K562 (cell line): ENCODE results near the gene MAS1L. TPM values are rescaled to one million over a fixed set of nuclear protein-coding genes. Genes with fewer than 3 reads are reported as not detected.

ENCODE experiments used
- ATAC-seq: fragments of 200-7000 bp; cut with Tn5 transposase; 3 replicates; pipeline ENCODE4 v1.9.1; 2020; ENCODE audit warnings: moderate library complexity
- BruUV-seq: library from RNA; stranded (reverse); fragments of 400-500 nt; replicated peaks from 2 replicates; lab custom pipeline; 2021; lab: Mats Ljungman, UMichigan
- CTCF ChIA-PET: fragments of 300-600 bp; formaldehyde crosslinking; extraction: SDS; loops from one replicate; lab custom pipeline; 2021; ENCODE audit warnings: low intra/inter-chr PET ratio; lab: Yijun Ruan, JAX
- POLR2A ChIA-PET: fragments of 300-600, 350-650 bp; sonication (Branson Sonifier 250); formaldehyde crosslinking; extraction: SDS; loops from one replicate; lab custom pipeline; 2021; ENCODE audit warnings: antibody characterized with exemption, inconsistent platforms; lab: Yijun Ruan, JAX
- DNase-seq, 4 experiments: peaks; one replicate each; pipeline versions ENCODE4 v3.0.0 to v3.0.0-alpha.2; 2011 to 2018; ENCODE audit warnings: low spot score in 3 of 4, mixed read lengths in 3 of 4; ENCODE audit errors: extremely low read depth in 1 of 4
- FAIRE-seq: peaks from 2 replicates; lab custom pipeline; 2011; peaks lifted over from hg19 to GRCh38; lab: Jason Lieb, UNC
- H2AFZ ChIP-seq: 2 replicates; pipeline ENCODE4 v1.6.0; 2011; ENCODE audit warnings: low read depth, low read length, control low read depth, inconsistent platforms
- H3K27ac ChIP-seq: fragments of 200-600 bp; 3 replicates; pipeline ENCODE4 v1.8.0; 2011; ENCODE audit warnings: low read depth, mild to moderate bottlenecking, control low read depth, inconsistent platforms, low read length, moderate library complexity, mixed read lengths; ENCODE audit errors: extremely low read depth
- H3K27me3 ChIP-seq, 2 experiments: fragments of 300-600 bp in 1 of 2; 2 replicates in 1 of 2; 3 replicates in 1 of 2; pipeline versions ENCODE4 v1.6.0 to v1.8.0; 2011; ENCODE audit warnings: inconsistent platforms in 2 of 2, low read length in 2 of 2, mild to moderate bottlenecking in 1 of 2, mixed read lengths in 1 of 2, moderate library complexity in 1 of 2; ENCODE audit not compliant: control insufficient read depth in 2 of 2, insufficient read depth in 2 of 2
- H3K36me3 ChIP-seq: fragments of 300-600 bp; 3 replicates; pipeline ENCODE4 v1.8.0; 2011; ENCODE audit warnings: mild to moderate bottlenecking, low read length, inconsistent platforms; ENCODE audit not compliant: control insufficient read depth, insufficient read depth
- H3K4me1 ChIP-seq, 2 experiments: fragments of 200-600 bp in 1 of 2; replicated peaks in 1 of 2; 2 replicates in 1 of 2; 3 replicates in 1 of 2; pipeline versions ENCODE4 v1.5.1 to v1.8.0; 2011; ENCODE audit warnings: inconsistent platforms in 2 of 2, low read length in 2 of 2, mild to moderate bottlenecking in 1 of 2, mixed read lengths in 1 of 2, moderate library complexity in 1 of 2; ENCODE audit not compliant: control insufficient read depth in 2 of 2, insufficient read depth in 2 of 2
- H3K4me2 ChIP-seq: 2 replicates; pipeline ENCODE4 v1.6.1; 2011; ENCODE audit warnings: low read length, control low read depth, inconsistent platforms, mixed read lengths; ENCODE audit not compliant: insufficient read depth
- H3K4me3 ChIP-seq: fragments of 200-600 bp; sonication (generic), shearing (Covaris generic); 2 replicates; pipeline ENCODE4 v1.5.1; 2016; ENCODE audit warnings: control low read depth, inconsistent platforms
- H3K79me2 ChIP-seq: fragments of 200-600 bp; 3 replicates; pipeline ENCODE4 v1.8.0; 2011; ENCODE audit warnings: low read length, inconsistent platforms; ENCODE audit not compliant: control insufficient read depth, insufficient read depth
- H3K9ac ChIP-seq, 2 experiments: 2 replicates each; pipeline versions ENCODE4 v1.6.0 to v1.6.1; 2011; ENCODE audit warnings: low read depth in 2 of 2, low read length in 2 of 2, control low read depth in 1 of 2, inconsistent platforms in 1 of 2, mild to moderate bottlenecking in 1 of 2, mixed read lengths in 1 of 2; ENCODE audit not compliant: insufficient read depth in 1 of 2
- H3K9me1 ChIP-seq: one replicate; pipeline ENCODE4 v1.6.0; 2011; ENCODE audit warnings: inconsistent platforms, mild to moderate bottlenecking, low read length, moderate library complexity; ENCODE audit not compliant: control insufficient read depth, insufficient read depth
- H3K9me3 ChIP-seq: replicated peaks from 2 replicates; pipeline ENCODE4 v1.5.1; 2011; ENCODE audit warnings: low read depth, low read length, inconsistent platforms; ENCODE audit not compliant: control insufficient read depth, insufficient read depth
- H4K20me1 ChIP-seq: replicated peaks from 2 replicates; pipeline ENCODE4 v1.6.1; 2011; ENCODE audit warnings: low read length, inconsistent platforms, mixed read lengths; ENCODE audit not compliant: control insufficient read depth, insufficient read depth
- DACH1 ChIP-seq: fragments of 450-650 bp; IDR thresholded peaks from 2 replicates; pipeline ENCODE4 v1.6.1; 2018; ENCODE audit not compliant: partially characterized antibody
- E2F3 ChIP-seq: fragments of 250-450 bp; sonication (Bioruptor Pico); IDR thresholded peaks from 2 replicates; pipeline ENCODE4 v1.4.0; 2020; ENCODE audit warnings: mild to moderate bottlenecking
- FOXO4 ChIP-seq: fragments of 450-650 bp; formaldehyde crosslinking; IDR thresholded peaks from 2 replicates; pipeline ENCODE4 v1.4.0; 2020; ENCODE audit warnings: mild to moderate bottlenecking, moderate library complexity
- KDM1A ChIP-seq, 2 experiments: fragments of 450-650 bp; IDR thresholded peaks; 2 replicates each; pipeline ENCODE4 v1.6.1; 2016; ENCODE audit warnings: mild to moderate bottlenecking in 2 of 2
- POLR2AphosphoS5 ChIP-seq: IDR thresholded peaks from 2 replicates; pipeline ENCODE4 v1.6.1; 2011; ENCODE audit warnings: mild to moderate bottlenecking, low read depth, low read length, moderate library complexity; ENCODE audit not compliant: control insufficient read depth, insufficient read depth
- RHOXF2B ChIP-seq: fragments of 250-450 bp; sonication (Bioruptor Pico); conservative IDR thresholded peaks from 2 replicates; pipeline ENCODE4 v1.5.1; 2021
- SIRT6 ChIP-seq: IDR thresholded peaks from one replicate; pipeline ENCODE4 v1.6.1; 2012; ENCODE audit warnings: low read depth, mild to moderate bottlenecking, control low read depth, inconsistent platforms, low read length, moderate library complexity
- SRSF7 ChIP-seq: fragments of 200-400 bp; formaldehyde crosslinking; optimal IDR thresholded peaks from 2 replicates; pipeline ENCODE3; 2017; ENCODE audit warnings: mild to moderate bottlenecking, low read depth, low read length
- SRSF9 ChIP-seq: fragments of 200-400 bp; formaldehyde crosslinking; IDR thresholded peaks from 2 replicates; pipeline ENCODE4 v1.6.1; 2017; ENCODE audit warnings: low read depth, low read length, borderline replicate concordance
- ZBTB9 ChIP-seq: fragments of 450-650 bp; formaldehyde crosslinking; IDR thresholded peaks from 2 replicates; pipeline ENCODE4 v1.4.0; 2020; ENCODE audit warnings: mild to moderate bottlenecking, moderate library complexity
- ZNF41 ChIP-seq: fragments of 250-450 bp; sonication (Bioruptor Pico); conservative IDR thresholded peaks from 2 replicates; pipeline ENCODE4 v1.4.0; 2020; ENCODE audit warnings: mild to moderate bottlenecking
- ZNF780A ChIP-seq: fragments of 250-450 bp; sonication (Bioruptor Pico); IDR thresholded peaks from 2 replicates; pipeline ENCODE4 v1.5.0; 2021; ENCODE audit warnings: mild to moderate bottlenecking
- ZNF79 ChIP-seq: fragments of 250-450 bp; sonication (Bioruptor Pico); IDR thresholded peaks from 2 replicates; pipeline ENCODE4 v1.4.0; 2020; ENCODE audit warnings: low read depth, mild to moderate bottlenecking, moderate library complexity
- WGBS: fragments of 100-300 bp; shearing (Covaris generic); methylation state at CpG from one replicate; pipeline ENCODE4 v1.1.6; 2016; ENCODE audit warnings: low coverage, mixed read lengths; ENCODE audit not compliant: insufficient coverage; ENCODE audit errors: missing lambda C conversion rate; 5-methylcytosine and 5-hydroxymethylcytosine counted together
- in situ Hi-C: fragments of 300-500 bp; cut with MboI; formaldehyde crosslinking; loops from 4 replicates; pipeline ENCODE4 v1.15.0; 2018; ENCODE audit warnings: inconsistent platforms, mixed read lengths
- intact Hi-C: fragments of 100-400 bp; cut with micrococcal nuclease; formaldehyde crosslinking; loops from 2 replicates; pipeline ENCODE4 v1.14.2; 2022
- polyA plus RNA-seq, 8 experiments: library from polyadenylated mRNA; depleted of rRNA in 4 of 8; stranded (reverse) in 5 of 8; unstranded in 3 of 8; fragments of >200 nt; fragmentation: Nextera tagmentation in 2 of 8; fragmentation: Illumina TruSeq in 1 of 8; extraction: Ambion mirVana in 2 of 8; extraction: Trizol in 1 of 8; gene quantifications; 2 replicates each; pipeline versions ENCODE4 v1.2.1 to v1.2.3, GENCODE V29; 2011 to 2014; ENCODE audit warnings: inconsistent platforms in 1 of 8, missing spikeins in 1 of 8
- total RNA-seq, 7 experiments: library from RNA; depleted of rRNA in 6 of 7; stranded (reverse); fragments of >200 nt in 6 of 7; fragmentation: Illumina TruSeq in 2 of 7; extraction: Trizol in 2 of 7; gene quantifications; 2 replicates each; pipeline versions ENCODE4 v1.2.1 to v1.2.3, GENCODE V29; 2011 to 2021; ENCODE audit warnings: low replicate concordance in 1 of 7

Gene MAS1L
- total and polyA plus RNA-seq, 9 of the 15 experiments (the other 6 are each of a cell fraction or from before 2014, with no cell fraction given) = not detected

- TF ChIP-seq E2F3 (0 out of 2 replicates have a peak, but pooled peaks have one; percentile 24), ZNF79 (CRISPR knock-in tag) (0 out of 2 replicates have a peak, but pooled peaks have one; percentile 61), ZNF41 (CRISPR knock-in tag) (0 out of 2 replicates have a peak, but pooled peaks have one; percentile 55), ZBTB9 (peak; percentile 46; the same call in 1 of the 2 replicates), FOXO4 (CRISPR knock-in tag) (no peak)
Observed at GRCh38 chr6:29465279-29465678, 22.5 kb downstream of the MAS1L start (continued).

- no TSS peak for BruUV-seq
- FAIRE-seq = no peak
- Histone ChIP-seq H3K27ac (no peak overlapping the region), H3K79me2 (no peaks in the 10 kb centered on the region), H3K4me3 (no peak overlapping the region), H3K9me3 (no peaks in the 10 kb centered on the region), H3K27me3 (peaks cover 5 to 6% of the 10 kb centered on the region in 2 experiments; a peak in 4 of 5 replicates), H3K9ac (no peak overlapping the region), H3K4me2 (no peak overlapping the region), H3K4me1 (no peaks in the 10 kb centered on the region), H2AFZ (no peak overlapping the region), H3K36me3 (no peaks in the 10 kb centered on the region), H4K20me1 (no peaks in the 10 kb centered on the region), H3K9me1 (no peaks in the 10 kb centered on the region)
- 0% methylated on average over 6 of the region's 6 CpGs for WGBS
- in situ Hi-C loops = no loop called here
- no peak for ATAC-seq
- CTCF ChIA-PET = no interaction called here
- POLR2A ChIA-PET = interaction anchor here (1.1 kb wide), 1 partner anchor 9 kb away, joined by 3 read pairs; no protein-coding TSS in a partner anchor
- no peak for DNase-seq
- TF ChIP-seq ZNF780A (CRISPR knock-in tag) (no peak), POLR2AphosphoS5 (no peak), DACH1 (no peak), SRSF9 (no peak), KDM1A (IDR thresholded peaks at IDR 0.05) (no peak), SRSF7 (no peak), SIRT6 (no peak), RHOXF2B (CRISPR knock-in tag) (no peak)
- intact Hi-C loops = no loop called here
Observed at GRCh38 chr6:29462022-29462421, 25.7 kb downstream of the MAS1L start.
